ENCODE data around the gene MBD1. TPM values are rescaled to one million over a fixed set of nuclear protein-coding genes. Genes with fewer than 3 reads are reported as not detected.

Gene MBD1
- total and polyA plus RNA-seq, 10 of the 15 experiments (the other 5 are each of a cell fraction or from before 2014, with no cell fraction given): 8.4 to 97.7 (median 59.9) TPM

- TF ChIP-seq PBX3 (IDR thresholded peaks at IDR 0.05; ENCODE audit: insufficient replicate concordance, low read depth, low read length): no peak
- peak; percentile 97 for TF ChIP-seq NKRF (conservative IDR thresholded peaks at IDR 0.05)
- peak; percentile 26 to 64; a peak in 1 of 4 replicates for TF ChIP-seq BHLHE40 (IDR thresholded peaks at IDR 0.05; ENCODE audit: borderline replicate concordance in 1 of 2, low read depth in 2 of 2, low read length in 1 of 2)
- no peak for TF ChIP-seq RBBP5 (conservative IDR thresholded peaks at IDR 0.05)
- TF ChIP-seq EED (IDR thresholded peaks at IDR 0.05; ENCODE audit: low read depth): no peak
- TF ChIP-seq JUNB (IDR thresholded peaks at IDR 0.05): no peak
- TF ChIP-seq SKIL (IDR thresholded peaks at IDR 0.05; ENCODE audit: low read depth, poor library complexity, severe bottlenecking): no peak
- TF ChIP-seq ZNF217 (IDR thresholded peaks at IDR 0.05): no peak
- no peak for TF ChIP-seq STAT3 (IDR thresholded peaks at IDR 0.05; ENCODE audit: low read depth, low read length)
- peak; percentile 72; the same call in 1 of the 2 replicates for TF ChIP-seq YY1 (IDR thresholded peaks at IDR 0.05; ENCODE audit: low read depth, low read length)
- 0 out of 2 replicates have a peak, but pooled peaks have one; percentile 29 for TF ChIP-seq NR2C1 (IDR thresholded peaks at IDR 0.05)
- TF ChIP-seq ATF3 (IDR thresholded peaks at IDR 0.05; ENCODE audit: borderline replicate concordance, extremely low read depth, low read depth, low read length): no peak
- no peak for TF ChIP-seq SMARCA5 (IDR thresholded peaks at IDR 0.05)
- peak; percentile 98 for TF ChIP-seq BMI1 (IDR thresholded peaks at IDR 0.05; ENCODE audit: borderline replicate concordance)
- no peak for TF ChIP-seq RFX5 (IDR thresholded peaks at IDR 0.05; ENCODE audit: low read depth, low read length)
- no peak for TF ChIP-seq KDM1A (IDR thresholded peaks at IDR 0.05; ENCODE audit: borderline replicate concordance)
- TF ChIP-seq SIN3A (IDR thresholded peaks at IDR 0.05; ENCODE audit: low read depth, low read length): peak; percentile 97
- peak; percentile 60 for TF ChIP-seq RUNX3 (IDR thresholded peaks at IDR 0.05; ENCODE audit: low read length)
- no peak for TF ChIP-seq TCF7 (IDR thresholded peaks at IDR 0.05; ENCODE audit: borderline replicate concordance)
- peak; percentile 63 for TF ChIP-seq HCFC1 (IDR thresholded peaks at IDR 0.05; ENCODE audit: low read length)
- no peak for TF ChIP-seq MEF2A (IDR thresholded peaks at IDR 0.05; ENCODE audit: insufficient read depth, low read depth, low read length)
Observed at GRCh38 chr18:50266248-50266704, 15.0 kb downstream of the MBD1 start, which contains the start of gene CFAP53 (continued).

Data from GM12878 (cell line).